T-helper 22 cell (primary cell): ENCODE data around the gene TESMIN.

Source experiments
- DNase-seq: peaks from one replicate; pipeline ENCODE4 v3.0.0-alpha.2; 2020; ENCODE audit warnings: low read depth

The TESMIN gene

GRCh38 chr11:68710409-68710808 lies 40.9 kb downstream of the TESMIN start:
- DNase-seq: no peak

- no peak for DNase-seq
Observed at GRCh38 chr11:68709062-68709461, 42.3 kb downstream of the TESMIN start.

GRCh38 chr11:68707527-68707926 lies 43.8 kb downstream of the TESMIN start:
- no peak for DNase-seq

DNA sequence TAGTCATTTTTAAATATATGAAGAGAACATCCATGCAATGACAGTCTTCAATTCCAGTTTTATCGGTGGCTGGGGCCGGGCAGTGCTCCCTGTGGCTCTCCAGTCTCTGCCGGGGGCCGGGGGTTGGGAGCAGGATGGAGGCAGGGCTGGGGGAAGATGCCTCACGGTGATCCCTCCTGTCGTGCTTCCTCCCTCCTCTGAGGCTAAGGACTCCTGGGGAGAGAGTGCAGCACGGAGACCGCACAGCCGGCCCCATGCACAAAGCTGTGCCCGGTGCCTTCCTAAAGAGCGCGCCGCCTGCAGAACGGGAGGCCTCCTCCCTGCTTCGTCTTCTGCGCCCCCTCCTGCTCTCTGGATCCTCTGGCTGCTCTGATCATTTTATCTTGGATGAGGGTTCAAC lies 46.4 kb downstream of the TESMIN start:
- no peak for DNase-seq

DNA sequence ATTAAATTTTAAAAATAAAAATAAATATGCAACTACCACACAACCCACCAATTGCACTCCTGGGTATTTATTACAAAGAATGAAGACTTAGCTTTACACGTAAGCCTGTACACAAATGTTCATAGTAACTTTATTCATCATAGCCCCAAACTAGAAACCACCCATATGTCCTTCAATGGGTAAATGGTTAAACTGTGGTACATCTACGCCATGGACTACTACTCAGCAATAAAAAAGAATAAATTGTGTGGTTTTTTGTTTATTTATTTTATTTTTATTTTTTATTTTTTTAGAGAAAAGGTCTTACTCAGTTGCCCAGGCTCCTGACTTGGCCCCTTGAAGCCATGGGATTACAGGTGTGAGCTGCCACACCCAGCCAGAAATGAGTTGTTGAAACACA lies 52.3 kb downstream of the TESMIN start:
- no peak for DNase-seq

GRCh38 chr11:68695531-68695930 lies 55.8 kb downstream of the TESMIN start:
- DNase-seq: no peak

DNA sequence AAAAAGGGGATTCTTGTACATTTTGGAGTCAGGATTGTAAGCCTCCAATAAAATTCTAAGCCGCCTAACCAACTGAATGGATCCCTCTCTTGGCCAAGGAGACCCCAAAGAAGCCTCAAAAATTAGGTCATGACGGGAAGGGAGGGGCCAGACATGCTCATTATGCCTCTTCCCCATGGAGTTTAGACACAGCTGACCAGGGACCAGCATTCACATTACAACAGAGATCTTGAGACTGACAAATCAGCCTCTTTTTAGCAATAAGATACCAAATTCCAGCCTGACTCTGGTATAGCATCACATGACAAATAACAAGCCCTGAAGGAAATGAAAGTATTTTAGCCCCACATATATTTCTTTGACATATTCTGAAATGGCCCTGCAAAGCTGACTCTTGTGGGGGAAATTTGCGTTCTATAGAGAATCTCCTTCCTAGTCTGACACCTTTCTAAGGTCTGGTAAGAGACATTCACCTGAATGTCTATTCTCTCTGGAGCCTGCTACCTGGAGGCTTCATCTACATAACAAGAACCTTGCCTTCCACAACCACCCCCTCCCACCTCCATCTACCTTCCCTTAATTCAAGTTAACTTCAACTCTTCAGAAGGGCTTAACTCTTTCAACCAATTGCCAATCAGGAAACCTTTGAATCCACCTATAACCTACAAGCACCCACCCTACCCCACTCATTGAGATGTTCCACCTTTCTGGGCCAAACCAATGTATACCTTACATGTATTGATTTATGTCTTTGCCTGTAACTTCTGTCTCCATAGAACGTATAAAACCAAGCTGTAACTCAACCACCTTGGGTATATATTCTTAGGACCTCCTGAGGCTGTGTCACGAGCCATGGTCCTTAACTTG lies 56.7 kb downstream of the TESMIN start:
- no peak for DNase-seq

DNA sequence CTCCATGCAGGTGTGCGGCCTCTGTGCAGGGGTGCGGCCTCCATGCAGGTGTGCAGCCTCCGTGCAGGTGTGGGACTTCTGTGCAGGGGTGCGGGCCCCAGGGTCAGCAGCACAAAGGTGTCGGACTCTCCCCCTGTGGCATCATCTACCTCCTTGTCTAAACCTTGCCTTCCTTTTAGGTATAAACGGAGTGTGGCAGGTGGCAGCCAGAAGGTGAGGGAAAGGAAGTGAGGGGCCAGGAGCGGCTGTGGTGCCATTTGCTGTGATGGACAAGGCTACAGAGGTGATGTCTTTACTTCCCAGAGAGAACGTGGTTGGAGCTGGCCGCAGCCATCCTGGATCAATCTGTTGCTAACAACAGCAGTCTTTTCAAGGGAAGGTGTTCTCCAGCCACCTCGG lies 57.8 kb downstream of the TESMIN start:
- no peak for DNase-seq

DNA sequence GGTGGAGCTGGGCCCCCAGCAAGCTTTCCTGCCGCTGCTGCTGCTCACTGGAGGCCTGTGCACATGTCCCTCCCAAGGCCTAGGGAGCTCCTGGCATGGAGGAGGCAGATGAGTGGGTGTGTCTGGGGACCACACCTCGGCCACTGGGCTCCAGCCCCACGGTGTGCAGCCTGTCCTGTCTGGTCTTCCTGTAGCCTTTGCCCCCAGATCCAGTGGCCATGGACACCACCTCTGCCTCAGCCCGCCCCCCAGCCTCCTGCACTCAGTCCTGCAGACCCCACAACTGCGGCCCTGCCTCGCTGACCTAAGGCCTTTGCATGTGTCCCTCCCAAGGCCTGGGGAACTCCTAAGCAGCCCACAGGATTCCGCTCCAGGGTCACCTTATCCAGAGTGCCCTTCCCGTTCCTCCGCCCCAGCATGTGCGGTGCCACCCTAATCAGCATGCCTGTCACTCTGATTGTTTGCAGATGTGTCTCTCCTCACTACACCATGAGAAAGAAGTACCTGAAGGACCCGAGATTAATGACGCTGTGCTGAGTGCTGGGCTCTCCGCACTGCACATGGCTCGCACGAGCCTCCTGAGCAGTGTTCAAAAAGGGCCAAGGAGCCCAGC lies 58.3 kb downstream of the TESMIN start:
- DNase-seq: no peak

DNA sequence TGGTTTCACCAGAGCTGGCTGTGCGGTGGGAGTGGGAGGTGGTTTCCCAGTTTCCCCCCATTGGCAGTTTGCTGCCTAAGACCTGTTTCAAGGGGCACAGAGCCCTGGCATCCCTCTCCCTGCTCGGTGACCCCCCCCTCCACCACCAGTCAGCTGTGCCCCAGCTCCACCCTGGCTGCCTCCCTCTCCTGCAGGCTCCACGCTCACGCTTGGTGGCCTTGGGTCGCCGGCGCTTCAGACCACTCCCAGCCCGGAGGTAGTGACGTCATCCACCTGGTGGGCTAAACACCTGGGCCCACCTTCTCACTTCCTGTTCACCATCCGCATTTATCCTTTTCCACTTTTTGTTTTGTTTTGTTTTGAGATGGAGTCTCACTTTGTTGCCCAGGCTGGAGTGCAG lies 59.2 kb downstream of the TESMIN start:
- DNase-seq: no peak

DNA sequence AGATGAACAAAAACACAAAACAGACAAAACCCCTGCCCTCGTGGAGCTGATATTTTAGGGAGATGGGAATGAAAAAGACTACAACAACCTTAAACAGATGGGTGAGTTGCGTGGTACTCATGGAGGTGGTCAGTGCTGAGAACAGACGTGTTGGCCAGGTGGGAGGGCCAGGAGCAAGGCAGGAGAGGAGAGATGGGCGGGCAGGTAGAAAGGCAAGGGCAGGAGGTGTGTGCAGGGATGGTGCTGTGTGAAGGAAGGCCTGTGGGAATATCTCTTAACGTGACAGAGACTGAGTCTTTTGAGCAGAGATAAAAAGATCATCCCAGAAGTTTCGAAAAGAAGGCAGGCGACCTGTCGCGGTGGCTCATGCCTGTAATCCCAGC lies 59.9 kb downstream of the TESMIN start:
- DNase-seq: no peak

GRCh38 chr11:68690671-68691401 lies 60.5 kb downstream of the TESMIN start:
- no peak for DNase-seq

GRCh38 chr11:68689737-68690625 lies 61.3 kb downstream of the TESMIN start:
- no peak for DNase-seq

- DNase-seq: no peak
Observed at GRCh38 chr11:68688881-68689280, 62.4 kb downstream of the TESMIN start.

GRCh38 chr11:68687986-68688385 lies 63.3 kb downstream of the TESMIN start:
- no peak for DNase-seq

DNA sequence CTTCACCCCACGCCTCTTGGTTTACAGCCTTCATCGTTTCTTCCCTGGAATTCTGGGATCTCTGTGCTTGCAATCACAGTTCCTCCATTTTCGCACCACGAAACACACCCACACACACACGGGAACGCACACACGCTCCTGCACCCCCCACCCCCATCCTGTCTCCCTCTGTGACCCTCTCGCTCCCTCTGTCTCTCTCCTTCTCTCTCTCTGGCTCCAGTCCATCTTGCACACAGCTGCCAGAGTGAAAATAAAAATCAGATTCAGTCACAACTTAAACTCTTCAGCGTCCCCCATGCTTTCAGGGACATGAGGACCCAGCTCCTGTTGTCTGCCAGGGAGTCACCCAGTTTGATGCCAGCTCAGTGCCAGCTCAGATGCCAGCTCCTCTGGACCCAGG lies 64.0 kb downstream of the TESMIN start:
- no peak for DNase-seq

DNA sequence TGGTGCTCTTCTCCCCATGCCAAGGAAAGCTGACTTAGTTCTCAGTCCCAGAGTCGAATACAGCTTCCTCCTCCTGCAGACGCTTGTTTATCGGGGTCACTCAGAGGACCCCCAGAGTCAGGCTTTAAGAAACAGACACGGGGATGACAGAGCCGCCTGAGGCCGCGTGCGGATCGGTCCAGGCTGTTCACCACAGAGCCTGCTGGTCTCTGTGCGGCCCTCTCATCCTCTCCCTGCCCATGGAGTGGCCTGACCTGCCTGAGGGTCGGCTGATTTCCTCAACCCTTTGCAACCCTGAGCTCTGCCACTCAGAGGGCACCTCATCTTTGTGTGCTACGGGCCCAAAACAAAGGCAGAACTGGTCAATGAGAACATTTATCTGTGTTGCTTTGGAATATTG lies 64.8 kb downstream of the TESMIN start:
- no peak for DNase-seq

- DNase-seq: no peak
Observed at GRCh38 chr11:68685656-68686380, 65.5 kb downstream of the TESMIN start.

- DNase-seq: no peak
Observed at GRCh38 chr11:68684385-68685356, 66.6 kb downstream of the TESMIN start, which contains the start of gene GAL. TSS of gene GAL (plus strand) at chr11:68684544. CDS start at chr11:68684924, 380 bp downstream.
